Measurements from ENCODE around the gene MBNL1.

DNA sequence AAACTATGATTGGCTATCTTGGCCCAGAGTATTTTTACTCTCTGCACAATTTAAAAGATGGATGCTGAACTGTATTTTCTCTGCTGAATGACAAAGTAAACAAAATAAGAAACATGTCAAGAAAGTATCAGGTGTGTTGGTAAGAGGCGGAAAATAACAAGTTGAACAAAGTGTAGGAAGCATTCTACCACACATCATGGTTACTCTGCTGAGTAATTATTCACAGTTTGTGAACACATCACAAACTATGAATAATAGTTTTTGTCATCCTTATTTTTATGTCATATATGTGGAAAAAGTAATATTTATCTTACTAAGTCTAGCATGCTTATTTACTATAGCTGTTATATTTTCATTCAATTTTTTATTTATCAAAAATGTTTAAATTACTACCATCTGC is 229.2 kb downstream of the MBNL1 start:
- TF ChIP-seq BACH2 (CRISPR knock-in tag; IDR thresholded peaks at IDR 0.05; ENCODE audit: borderline replicate concordance) (no peak), ZNF8 (CRISPR knock-in tag; IDR thresholded peaks at IDR 0.05) (no peak), CSDC2 (CRISPR knock-in tag; IDR thresholded peaks at IDR 0.05) (no peak), RARB (CRISPR knock-in tag; IDR thresholded peaks at IDR 0.05) (no peak), OSR1 (CRISPR knock-in tag; IDR thresholded peaks at IDR 0.05) (no peak), SNAI2 (CRISPR knock-in tag; IDR thresholded peaks at IDR 0.05) (no peak)
- TF ChIP-seq, protein P1, sequence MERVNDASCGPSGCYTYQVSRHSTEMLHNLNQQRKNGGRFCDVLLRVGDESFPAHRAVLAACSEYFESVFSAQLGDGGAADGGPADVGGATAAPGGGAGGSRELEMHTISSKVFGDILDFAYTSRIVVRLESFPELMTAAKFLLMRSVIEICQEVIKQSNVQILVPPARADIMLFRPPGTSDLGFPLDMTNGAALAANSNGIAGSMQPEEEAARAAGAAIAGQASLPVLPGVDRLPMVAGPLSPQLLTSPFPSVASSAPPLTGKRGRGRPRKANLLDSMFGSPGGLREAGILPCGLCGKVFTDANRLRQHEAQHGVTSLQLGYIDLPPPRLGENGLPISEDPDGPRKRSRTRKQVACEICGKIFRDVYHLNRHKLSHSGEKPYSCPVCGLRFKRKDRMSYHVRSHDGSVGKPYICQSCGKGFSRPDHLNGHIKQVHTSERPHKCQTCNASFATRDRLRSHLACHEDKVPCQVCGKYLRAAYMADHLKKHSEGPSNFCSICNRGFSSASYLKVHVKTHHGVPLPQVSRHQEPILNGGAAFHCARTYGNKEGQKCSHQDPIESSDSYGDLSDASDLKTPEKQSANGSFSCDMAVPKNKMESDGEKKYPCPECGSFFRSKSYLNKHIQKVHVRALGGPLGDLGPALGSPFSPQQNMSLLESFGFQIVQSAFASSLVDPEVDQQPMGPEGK (CRISPR knock-in tag; IDR thresholded peaks at IDR 0.05; ENCODE audit: borderline replicate concordance), result no peak
- TF ChIP-seq, protein P2, sequence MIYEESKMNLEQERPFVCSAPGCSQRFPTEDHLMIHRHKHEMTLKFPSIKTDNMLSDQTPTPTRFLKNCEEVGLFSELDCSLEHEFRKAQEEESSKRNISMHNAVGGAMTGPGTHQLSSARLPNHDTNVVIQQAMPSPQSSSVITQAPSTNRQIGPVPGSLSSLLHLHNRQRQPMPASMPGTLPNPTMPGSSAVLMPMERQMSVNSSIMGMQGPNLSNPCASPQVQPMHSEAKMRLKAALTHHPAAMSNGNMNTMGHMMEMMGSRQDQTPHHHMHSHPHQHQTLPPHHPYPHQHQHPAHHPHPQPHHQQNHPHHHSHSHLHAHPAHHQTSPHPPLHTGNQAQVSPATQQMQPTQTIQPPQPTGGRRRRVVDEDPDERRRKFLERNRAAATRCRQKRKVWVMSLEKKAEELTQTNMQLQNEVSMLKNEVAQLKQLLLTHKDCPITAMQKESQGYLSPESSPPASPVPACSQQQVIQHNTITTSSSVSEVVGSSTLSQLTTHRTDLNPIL (CRISPR knock-in tag; IDR thresholded peaks at IDR 0.05; ENCODE audit: low read depth), result no peak
- TF ChIP-seq, protein P3, sequence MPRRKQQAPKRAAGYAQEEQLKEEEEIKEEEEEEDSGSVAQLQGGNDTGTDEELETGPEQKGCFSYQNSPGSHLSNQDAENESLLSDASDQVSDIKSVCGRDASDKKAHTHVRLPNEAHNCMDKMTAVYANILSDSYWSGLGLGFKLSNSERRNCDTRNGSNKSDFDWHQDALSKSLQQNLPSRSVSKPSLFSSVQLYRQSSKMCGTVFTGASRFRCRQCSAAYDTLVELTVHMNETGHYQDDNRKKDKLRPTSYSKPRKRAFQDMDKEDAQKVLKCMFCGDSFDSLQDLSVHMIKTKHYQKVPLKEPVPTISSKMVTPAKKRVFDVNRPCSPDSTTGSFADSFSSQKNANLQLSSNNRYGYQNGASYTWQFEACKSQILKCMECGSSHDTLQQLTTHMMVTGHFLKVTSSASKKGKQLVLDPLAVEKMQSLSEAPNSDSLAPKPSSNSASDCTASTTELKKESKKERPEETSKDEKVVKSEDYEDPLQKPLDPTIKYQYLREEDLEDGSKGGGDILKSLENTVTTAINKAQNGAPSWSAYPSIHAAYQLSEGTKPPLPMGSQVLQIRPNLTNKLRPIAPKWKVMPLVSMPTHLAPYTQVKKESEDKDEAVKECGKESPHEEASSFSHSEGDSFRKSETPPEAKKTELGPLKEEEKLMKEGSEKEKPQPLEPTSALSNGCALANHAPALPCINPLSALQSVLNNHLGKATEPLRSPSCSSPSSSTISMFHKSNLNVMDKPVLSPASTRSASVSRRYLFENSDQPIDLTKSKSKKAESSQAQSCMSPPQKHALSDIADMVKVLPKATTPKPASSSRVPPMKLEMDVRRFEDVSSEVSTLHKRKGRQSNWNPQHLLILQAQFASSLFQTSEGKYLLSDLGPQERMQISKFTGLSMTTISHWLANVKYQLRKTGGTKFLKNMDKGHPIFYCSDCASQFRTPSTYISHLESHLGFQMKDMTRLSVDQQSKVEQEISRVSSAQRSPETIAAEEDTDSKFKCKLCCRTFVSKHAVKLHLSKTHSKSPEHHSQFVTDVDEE (CRISPR knock-in tag; IDR thresholded peaks at IDR 0.05), result no peak
